HCT116 (cell line): ENCODE measurements around the gene MALRD1. TPM values are rescaled to one million over a fixed set of nuclear protein-coding genes. Genes with fewer than 3 reads are reported as not detected.

ENCODE experiments used
- ATAC-seq: fragments of 200-7000 bp; cut with Tn5 transposase; 2 replicates; pipeline ENCODE4 v1.9.1; 2020; ENCODE audit warnings: mild to moderate bottlenecking, moderate library complexity
- BruUV-seq: library from RNA; stranded (reverse); fragments of 400-500 nt; replicated peaks from 2 replicates; lab custom pipeline; 2021; lab: Mats Ljungman, UMichigan
- CTCF ChIA-PET: fragments of 300-600 bp; sonication (Branson Sonifier 250); formaldehyde crosslinking; loops from one replicate; lab custom pipeline; 2021; ENCODE audit warnings: antibody characterized with exemption; lab: Charles Lee
- POLR2A ChIA-PET: fragments of 300-600, 350-600 bp; sonication (Branson Sonifier 250); formaldehyde crosslinking; loops from one replicate; lab custom pipeline; 2021; ENCODE audit warnings: antibody characterized with exemption; lab: Charles Lee
- RAD21 ChIA-PET, 2 experiments: fragments of 300-600 bp; sonication (Branson Sonifier 250); formaldehyde crosslinking; loops; one replicate each; lab custom pipeline; 2023; ENCODE audit warnings: low total read pairs in 2 of 2; ENCODE audit not compliant: uncharacterized antibody in 2 of 2, unreplicated experiment in 2 of 2, low non-redundant PET in 1 of 2; lab: Charles Lee
- DNase-seq: peaks from one replicate; pipeline ENCODE4 v3.0.0-alpha.2; 2010; ENCODE audit warnings: low read depth, low spot score
- H2AFZ ChIP-seq: fragments of 200-600 bp; shearing (Covaris generic), sonication (generic); 2 replicates; pipeline ENCODE4 v1.6.1; 2017; ENCODE audit warnings: low read depth, mixed run types, mixed read lengths, antibody characterized with exemption, low read length; ENCODE audit not compliant: poor library complexity, severe bottlenecking
- H3K27ac ChIP-seq: 2 replicates; pipeline ENCODE4 v1.5.1; 2012; ENCODE audit warnings: low read depth, low read length
- H3K27me3 ChIP-seq: fragments of 200-600 bp; sonication (generic); 2 replicates; pipeline ENCODE4 v1.6.1; 2016; ENCODE audit warnings: mixed run types, low read length, mixed read lengths; ENCODE audit not compliant: insufficient read depth
- H3K36me3 ChIP-seq, 2 experiments: fragments of 200-500 bp in 1 of 2; fragments of 200-600 bp in 1 of 2; sonication (Bioruptor generic) in 1 of 2; sonication (generic) in 1 of 2; 2 replicates each; pipeline versions ENCODE4 v1.5.1 to v1.6.1; 2014 to 2016; ENCODE audit warnings: low read length in 2 of 2, inconsistent platforms in 1 of 2, mixed read lengths in 1 of 2, mixed run types in 1 of 2; ENCODE audit not compliant: insufficient read depth in 2 of 2, control insufficient read depth in 1 of 2
- H3K4me1 ChIP-seq, 2 experiments: fragments of 200-600 bp in 1 of 2; sonication (generic) in 1 of 2; 2 replicates each; pipeline versions ENCODE4 v1.5.1 to v1.6.1; 2012 to 2017; ENCODE audit warnings: low read length in 2 of 2, inconsistent platforms in 1 of 2, mild to moderate bottlenecking in 1 of 2, mixed read lengths in 1 of 2, mixed run types in 1 of 2, moderate library complexity in 1 of 2; ENCODE audit not compliant: insufficient read depth in 2 of 2, control insufficient read depth in 1 of 2
- H3K4me2 ChIP-seq: fragments of 200-600 bp; sonication (generic); 2 replicates; pipeline ENCODE4 v1.6.1; 2017; ENCODE audit warnings: mixed run types, low read length, mixed read lengths
- H3K4me3 ChIP-seq, 2 experiments: fragments of 200-600 bp in 1 of 2; sonication (generic) in 1 of 2; replicated peaks in 1 of 2; 2 replicates each; pipeline ENCODE4 v1.5.1; 2011 to 2016; ENCODE audit warnings: low read length in 2 of 2, control low read depth in 1 of 2, low read depth in 1 of 2, mild to moderate bottlenecking in 1 of 2, mixed read lengths in 1 of 2, mixed run types in 1 of 2
- H3K79me2 ChIP-seq: fragments of 200-600 bp; sonication (generic); 2 replicates; pipeline ENCODE4 v1.6.1; 2017; ENCODE audit warnings: mild to moderate bottlenecking, mixed run types, low read length, moderate library complexity, mixed read lengths; ENCODE audit not compliant: insufficient read depth
- H3K9ac ChIP-seq: fragments of 200-600 bp; sonication (generic); 2 replicates; pipeline ENCODE4 v1.6.1; 2016; ENCODE audit warnings: low read length, mixed read lengths
- H3K9me2 ChIP-seq: fragments of 200-600 bp; sonication (generic), shearing (Covaris generic); 2 replicates; pipeline ENCODE4 v1.6.1; 2017; ENCODE audit warnings: mixed run types, mild to moderate bottlenecking, moderate library complexity; ENCODE audit not compliant: insufficient read depth
- H3K9me3 ChIP-seq, 2 experiments: fragments of 200-500 bp in 1 of 2; fragments of 200-600 bp in 1 of 2; sonication (Bioruptor generic) in 1 of 2; sonication (generic) in 1 of 2; 2 replicates each; pipeline ENCODE4 v1.6.1; 2014 to 2017; ENCODE audit warnings: low read length in 2 of 2, mixed read lengths in 2 of 2, inconsistent platforms in 1 of 2, low read depth in 1 of 2, mild to moderate bottlenecking in 1 of 2, mixed run types in 1 of 2, moderate library complexity in 1 of 2; ENCODE audit not compliant: control insufficient read depth in 1 of 2, insufficient read depth in 1 of 2
- H4K20me1 ChIP-seq: fragments of 200-600 bp; sonication (generic), shearing (Covaris generic); 2 replicates; pipeline ENCODE4 v1.6.1; 2017; ENCODE audit warnings: mixed run types, mild to moderate bottlenecking, moderate library complexity; ENCODE audit not compliant: insufficient read depth
- ELF1 ChIP-seq: IDR thresholded peaks from 2 replicates; pipeline ENCODE4 v1.6.1; 2012; ENCODE audit warnings: low read depth, borderline replicate concordance
- EZH2 ChIP-seq: fragments of 200-600 bp; sonication (generic); IDR thresholded peaks from 2 replicates; pipeline ENCODE4 v1.6.1; 2017; ENCODE audit warnings: antibody characterized with exemption, mixed run types
- EZH2phosphoT487 ChIP-seq: fragments of 200-600 bp; IDR thresholded peaks from 2 replicates; pipeline ENCODE4 v1.6.1; 2018; ENCODE audit warnings: antibody characterized with exemption, borderline replicate concordance
- FOSL1 ChIP-seq: IDR thresholded peaks from 2 replicates; pipeline ENCODE4 v1.6.1; 2012; ENCODE audit warnings: low read depth
- RAD21 ChIP-seq: IDR thresholded peaks from 2 replicates; pipeline ENCODE4 v1.6.1; 2012; ENCODE audit warnings: low read depth, mild to moderate bottlenecking
- SIN3A ChIP-seq: IDR thresholded peaks from 2 replicates; pipeline ENCODE4 v1.6.1; 2012; ENCODE audit warnings: low read depth
- TCF7L2 ChIP-seq: IDR thresholded peaks from 2 replicates; pipeline ENCODE4 v1.7.0; 2011; ENCODE audit warnings: borderline replicate concordance, inconsistent platforms; ENCODE audit not compliant: insufficient read depth, insufficient read length; ENCODE audit errors: extremely low read depth
- ZFX ChIP-seq: fragments of 450-650 bp; IDR thresholded peaks from 2 replicates; pipeline ENCODE4 v1.6.1; 2017
- ZNF274 ChIP-seq: fragments of 200-500 bp; sonication (Bioruptor generic); IDR thresholded peaks from 2 replicates; pipeline ENCODE4 v1.6.1; 2014; ENCODE audit warnings: mild to moderate bottlenecking, low read depth, low read length, inconsistent platforms
- intact Hi-C: fragments of 100-400 bp; cut with micrococcal nuclease; formaldehyde crosslinking; loops from 2 replicates; pipeline ENCODE4 v1.10.0; 2022
- total RNA-seq: library from RNA; stranded (reverse); gene quantifications from one replicate; pipeline ENCODE4 v1.2.1, GENCODE V29; 2021; ENCODE audit not compliant: unreplicated experiment
- TF ChIP-seq, protein P1 (sequence below): IDR thresholded peaks from 2 replicates; pipeline ENCODE4 v1.6.1; 2011; ENCODE audit warnings: mild to moderate bottlenecking, low read length, moderate library complexity; ENCODE audit not compliant: insufficient replicate concordance; ENCODE audit errors: extremely low read depth
- TF ChIP-seq, protein P2 (sequence below), 3 experiments: fragments of 200-600 bp in 1 of 3; sonication (generic) in 1 of 3; IDR thresholded peaks in 2 of 3; conservative IDR thresholded peaks in 1 of 3; 2 replicates each; pipeline ENCODE4 v1.5.1; 2012 to 2017; ENCODE audit warnings: low read depth in 2 of 3, low read length in 2 of 3, antibody characterized with exemption in 1 of 3, borderline replicate concordance in 1 of 3, control low read depth in 1 of 3, mild to moderate bottlenecking in 1 of 3, mixed read lengths in 1 of 3, mixed run types in 1 of 3, moderate library complexity in 1 of 3; ENCODE audit not compliant: insufficient read depth in 1 of 3
- TF ChIP-seq, protein P3 (sequence below): IDR thresholded peaks from 2 replicates; pipeline ENCODE4 v1.6.1; 2012
- TF ChIP-seq, protein P4 (sequence below): IDR thresholded peaks from 2 replicates; pipeline ENCODE4 v1.6.1; 2012
- TF ChIP-seq, protein P5 (sequence below): IDR thresholded peaks from 2 replicates; pipeline ENCODE4 v1.6.1; 2012; ENCODE audit warnings: low read depth

The MALRD1 gene
- total RNA-seq, 1 experiment from 2014 or later, result not detected

DNA sequence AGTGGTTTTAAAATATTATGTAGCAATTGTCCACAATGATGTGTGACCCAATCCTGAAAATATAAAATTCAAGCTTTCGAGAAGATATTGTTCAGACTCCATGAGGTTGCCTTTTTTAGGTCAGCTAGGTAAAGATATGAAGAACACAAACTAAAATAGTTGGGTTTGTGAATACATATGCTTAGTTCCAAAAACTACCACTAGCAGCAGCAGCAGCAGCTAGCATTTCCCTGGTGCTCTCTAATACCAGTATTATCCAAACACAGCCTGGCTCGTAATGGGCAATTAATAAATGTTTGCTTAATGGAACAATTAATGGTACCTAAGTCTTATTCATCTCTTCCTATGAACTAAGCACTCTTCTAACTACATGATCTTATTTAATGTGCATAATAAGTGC, 362.5 kb downstream of the MALRD1 start (continued):
- TF ChIP-seq, protein P1, sequence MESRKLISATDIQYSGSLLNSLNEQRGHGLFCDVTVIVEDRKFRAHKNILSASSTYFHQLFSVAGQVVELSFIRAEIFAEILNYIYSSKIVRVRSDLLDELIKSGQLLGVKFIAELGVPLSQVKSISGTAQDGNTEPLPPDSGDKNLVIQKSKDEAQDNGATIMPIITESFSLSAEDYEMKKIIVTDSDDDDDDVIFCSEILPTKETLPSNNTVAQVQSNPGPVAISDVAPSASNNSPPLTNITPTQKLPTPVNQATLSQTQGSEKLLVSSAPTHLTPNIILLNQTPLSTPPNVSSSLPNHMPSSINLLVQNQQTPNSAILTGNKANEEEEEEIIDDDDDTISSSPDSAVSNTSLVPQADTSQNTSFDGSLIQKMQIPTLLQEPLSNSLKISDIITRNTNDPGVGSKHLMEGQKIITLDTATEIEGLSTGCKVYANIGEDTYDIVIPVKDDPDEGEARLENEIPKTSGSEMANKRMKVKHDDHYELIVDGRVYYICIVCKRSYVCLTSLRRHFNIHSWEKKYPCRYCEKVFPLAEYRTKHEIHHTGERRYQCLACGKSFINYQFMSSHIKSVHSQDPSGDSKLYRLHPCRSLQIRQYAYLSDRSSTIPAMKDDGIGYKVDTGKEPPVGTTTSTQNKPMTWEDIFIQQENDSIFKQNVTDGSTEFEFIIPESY, result no peak
- TF ChIP-seq TCF7L2 (no peak), ELF1 (no peak), SIN3A (no peak)
- TF ChIP-seq, protein P2, sequence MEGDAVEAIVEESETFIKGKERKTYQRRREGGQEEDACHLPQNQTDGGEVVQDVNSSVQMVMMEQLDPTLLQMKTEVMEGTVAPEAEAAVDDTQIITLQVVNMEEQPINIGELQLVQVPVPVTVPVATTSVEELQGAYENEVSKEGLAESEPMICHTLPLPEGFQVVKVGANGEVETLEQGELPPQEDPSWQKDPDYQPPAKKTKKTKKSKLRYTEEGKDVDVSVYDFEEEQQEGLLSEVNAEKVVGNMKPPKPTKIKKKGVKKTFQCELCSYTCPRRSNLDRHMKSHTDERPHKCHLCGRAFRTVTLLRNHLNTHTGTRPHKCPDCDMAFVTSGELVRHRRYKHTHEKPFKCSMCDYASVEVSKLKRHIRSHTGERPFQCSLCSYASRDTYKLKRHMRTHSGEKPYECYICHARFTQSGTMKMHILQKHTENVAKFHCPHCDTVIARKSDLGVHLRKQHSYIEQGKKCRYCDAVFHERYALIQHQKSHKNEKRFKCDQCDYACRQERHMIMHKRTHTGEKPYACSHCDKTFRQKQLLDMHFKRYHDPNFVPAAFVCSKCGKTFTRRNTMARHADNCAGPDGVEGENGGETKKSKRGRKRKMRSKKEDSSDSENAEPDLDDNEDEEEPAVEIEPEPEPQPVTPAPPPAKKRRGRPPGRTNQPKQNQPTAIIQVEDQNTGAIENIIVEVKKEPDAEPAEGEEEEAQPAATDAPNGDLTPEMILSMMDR (IDR thresholded peaks at IDR 0.05 in 2 of 3, conservative IDR thresholded peaks at IDR 0.05 in 1 of 3; ENCODE audit: borderline replicate concordance in 1 of 3, insufficient read depth in 1 of 3, low read depth in 2 of 3, low read length in 2 of 3), result no peak

DNA sequence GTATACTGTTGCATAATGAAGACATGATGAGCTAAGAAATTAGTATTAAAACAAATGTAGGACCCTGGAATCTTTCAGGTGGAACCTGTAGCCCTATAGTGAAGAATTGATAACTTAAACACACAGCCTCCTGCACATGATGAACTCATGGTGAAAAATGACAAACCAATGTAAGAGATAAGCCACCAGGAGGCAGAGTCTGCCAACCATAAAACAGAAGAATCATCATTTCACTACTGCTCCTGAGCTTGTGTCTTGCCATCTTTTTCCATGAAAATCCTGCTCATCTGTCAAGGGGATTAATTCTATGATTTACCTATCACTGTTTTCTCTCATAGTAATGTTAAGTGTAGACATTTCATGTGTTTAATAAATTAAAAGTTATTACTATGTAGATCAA, 363.9 kb downstream of the MALRD1 start:
- H2AFZ ChIP-seq, result no peak overlapping the region
- H3K36me3 ChIP-seq, result no peaks in the 10 kb centered on the region
- H3K9me2 ChIP-seq, result no peaks in the 10 kb centered on the region
- peaks cover 7 to 21% of the 10 kb centered on the region in 2 experiments; a peak in 2 of 4 replicates for H3K9me3 ChIP-seq
- no peaks in the 10 kb centered on the region for H3K4me1 ChIP-seq
- H3K79me2 ChIP-seq, result no peaks in the 10 kb centered on the region
- ChIA-PET POLR2A (no interaction called here), CTCF (no interaction called here), RAD21 (no interaction called here)
- H3K4me3 ChIP-seq, result no peak overlapping the region
- no peak for DNase-seq
- H3K9ac ChIP-seq, result no peak overlapping the region
- no peaks in the 10 kb centered on the region for H3K27me3 ChIP-seq
- ATAC-seq, result no peak
- H3K4me2 ChIP-seq, result no peak overlapping the region
- H4K20me1 ChIP-seq, result no peaks in the 10 kb centered on the region
- H3K27ac ChIP-seq, result no peak overlapping the region
- no TSS peak for BruUV-seq
- intact Hi-C loops, result no loop called here
- TF ChIP-seq, protein P3, sequence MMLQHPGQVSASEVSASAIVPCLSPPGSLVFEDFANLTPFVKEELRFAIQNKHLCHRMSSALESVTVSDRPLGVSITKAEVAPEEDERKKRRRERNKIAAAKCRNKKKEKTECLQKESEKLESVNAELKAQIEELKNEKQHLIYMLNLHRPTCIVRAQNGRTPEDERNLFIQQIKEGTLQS, result no peak
- TF ChIP-seq ELF1 (no peak), EZH2 (no peak), ZFX (no peak), FOSL1 (no peak), EZH2phosphoT487 (no peak), RAD21 (no peak), SIN3A (no peak), ZNF274 (no peak)
- TF ChIP-seq, protein P4, sequence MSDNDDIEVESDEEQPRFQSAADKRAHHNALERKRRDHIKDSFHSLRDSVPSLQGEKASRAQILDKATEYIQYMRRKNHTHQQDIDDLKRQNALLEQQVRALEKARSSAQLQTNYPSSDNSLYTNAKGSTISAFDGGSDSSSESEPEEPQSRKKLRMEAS, result no peak
- TF ChIP-seq, protein P5, sequence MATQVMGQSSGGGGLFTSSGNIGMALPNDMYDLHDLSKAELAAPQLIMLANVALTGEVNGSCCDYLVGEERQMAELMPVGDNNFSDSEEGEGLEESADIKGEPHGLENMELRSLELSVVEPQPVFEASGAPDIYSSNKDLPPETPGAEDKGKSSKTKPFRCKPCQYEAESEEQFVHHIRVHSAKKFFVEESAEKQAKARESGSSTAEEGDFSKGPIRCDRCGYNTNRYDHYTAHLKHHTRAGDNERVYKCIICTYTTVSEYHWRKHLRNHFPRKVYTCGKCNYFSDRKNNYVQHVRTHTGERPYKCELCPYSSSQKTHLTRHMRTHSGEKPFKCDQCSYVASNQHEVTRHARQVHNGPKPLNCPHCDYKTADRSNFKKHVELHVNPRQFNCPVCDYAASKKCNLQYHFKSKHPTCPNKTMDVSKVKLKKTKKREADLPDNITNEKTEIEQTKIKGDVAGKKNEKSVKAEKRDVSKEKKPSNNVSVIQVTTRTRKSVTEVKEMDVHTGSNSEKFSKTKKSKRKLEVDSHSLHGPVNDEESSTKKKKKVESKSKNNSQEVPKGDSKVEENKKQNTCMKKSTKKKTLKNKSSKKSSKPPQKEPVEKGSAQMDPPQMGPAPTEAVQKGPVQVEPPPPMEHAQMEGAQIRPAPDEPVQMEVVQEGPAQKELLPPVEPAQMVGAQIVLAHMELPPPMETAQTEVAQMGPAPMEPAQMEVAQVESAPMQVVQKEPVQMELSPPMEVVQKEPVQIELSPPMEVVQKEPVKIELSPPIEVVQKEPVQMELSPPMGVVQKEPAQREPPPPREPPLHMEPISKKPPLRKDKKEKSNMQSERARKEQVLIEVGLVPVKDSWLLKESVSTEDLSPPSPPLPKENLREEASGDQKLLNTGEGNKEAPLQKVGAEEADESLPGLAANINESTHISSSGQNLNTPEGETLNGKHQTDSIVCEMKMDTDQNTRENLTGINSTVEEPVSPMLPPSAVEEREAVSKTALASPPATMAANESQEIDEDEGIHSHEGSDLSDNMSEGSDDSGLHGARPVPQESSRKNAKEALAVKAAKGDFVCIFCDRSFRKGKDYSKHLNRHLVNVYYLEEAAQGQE, result no peak
